ENCODE measurements around the gene CCDC201.

Gene CCDC201, protein sequence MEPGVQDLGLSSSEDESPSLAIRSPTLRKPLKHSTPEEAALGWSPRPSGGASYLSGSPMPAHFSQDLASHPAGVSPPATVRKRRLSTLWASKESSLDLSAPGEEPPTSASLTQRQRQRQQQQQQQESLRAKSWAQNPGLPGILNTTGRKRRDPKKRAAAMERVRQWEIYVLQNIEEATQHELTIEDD

DNA sequence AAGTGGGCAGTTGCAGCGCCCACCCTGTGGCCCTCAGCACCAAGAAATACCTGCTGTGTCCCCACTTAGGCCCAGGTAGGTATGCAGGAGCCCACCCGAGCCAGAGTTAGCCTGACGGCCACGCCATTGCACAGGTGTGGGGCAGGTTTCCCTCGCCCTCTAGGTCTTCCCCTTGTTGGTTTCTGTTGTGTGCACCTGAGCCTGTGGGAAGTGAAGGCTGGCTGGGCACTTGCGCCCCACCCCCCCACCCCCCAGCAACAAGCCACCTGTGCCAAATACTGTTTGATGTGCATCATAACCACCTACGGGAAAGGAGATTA is at the start of gene CCDC201:
CCDC201 (minus strand) TSS at position 48 of the 320 bp plus-strand sequence. CDS start 75 bp downstream, outside the sequence.
- DNase-seq (ENCODE audit: low spot score) = no peak

DNA sequence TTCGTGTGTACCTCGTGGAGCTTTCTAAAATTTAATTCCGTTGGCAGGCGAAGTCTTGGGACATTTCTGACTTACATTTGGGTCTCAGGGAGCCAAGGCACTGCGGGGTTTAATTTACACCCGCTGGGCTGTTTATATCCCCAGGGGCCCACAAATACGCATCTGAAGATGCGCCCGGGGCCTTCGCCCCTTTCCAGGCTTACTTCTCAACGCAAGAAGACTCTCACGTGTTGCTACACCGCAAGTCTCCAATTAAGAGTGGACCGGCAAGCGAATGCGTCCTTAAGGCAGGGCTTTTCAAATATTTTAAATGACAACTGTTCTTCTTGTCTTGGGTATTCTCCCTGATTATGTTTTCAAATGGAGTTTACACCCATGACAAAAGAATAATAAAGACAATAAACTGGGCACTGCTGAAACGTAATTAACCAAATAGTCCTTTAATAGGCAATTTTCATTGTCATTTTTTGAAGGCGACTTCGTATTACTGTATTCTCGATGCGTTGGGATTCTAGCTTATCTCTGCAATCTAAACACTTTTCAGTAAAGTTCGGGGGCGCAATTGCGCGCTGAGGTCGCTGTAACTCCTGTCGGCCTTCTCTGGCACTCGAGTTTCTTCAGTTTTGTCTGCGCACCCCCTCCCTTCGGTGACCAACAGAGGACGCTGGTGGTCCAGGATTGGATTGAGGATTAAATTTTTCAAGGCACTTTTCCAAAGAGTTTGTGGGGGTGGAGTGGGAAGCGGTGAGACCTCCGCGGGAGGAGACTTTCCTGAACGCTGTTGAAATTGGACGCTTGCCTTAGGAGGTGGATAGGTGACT is 49.0 kb upstream of the CCDC201 start:
- peak; percentile 90 for DNase-seq (ENCODE audit: low spot score)

DNA sequence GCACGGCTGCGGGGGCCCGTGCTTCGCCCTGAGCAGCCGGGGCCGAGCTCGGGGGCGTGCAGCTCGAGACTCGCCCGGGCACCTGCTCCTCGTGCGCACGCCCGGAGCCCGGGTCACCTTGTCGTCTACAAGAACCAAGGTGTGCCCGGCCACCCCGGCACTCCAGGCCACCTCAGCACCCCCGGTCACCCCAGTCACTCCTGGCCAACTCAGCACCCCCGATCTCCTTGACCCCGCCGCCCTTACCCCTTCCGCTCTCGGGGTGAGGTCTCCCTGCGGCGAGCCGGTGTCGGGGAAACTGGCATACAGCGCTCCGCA is 48.5 kb upstream of the CCDC201 start:
- no peak for DNase-seq (ENCODE audit: low spot score)

DNA sequence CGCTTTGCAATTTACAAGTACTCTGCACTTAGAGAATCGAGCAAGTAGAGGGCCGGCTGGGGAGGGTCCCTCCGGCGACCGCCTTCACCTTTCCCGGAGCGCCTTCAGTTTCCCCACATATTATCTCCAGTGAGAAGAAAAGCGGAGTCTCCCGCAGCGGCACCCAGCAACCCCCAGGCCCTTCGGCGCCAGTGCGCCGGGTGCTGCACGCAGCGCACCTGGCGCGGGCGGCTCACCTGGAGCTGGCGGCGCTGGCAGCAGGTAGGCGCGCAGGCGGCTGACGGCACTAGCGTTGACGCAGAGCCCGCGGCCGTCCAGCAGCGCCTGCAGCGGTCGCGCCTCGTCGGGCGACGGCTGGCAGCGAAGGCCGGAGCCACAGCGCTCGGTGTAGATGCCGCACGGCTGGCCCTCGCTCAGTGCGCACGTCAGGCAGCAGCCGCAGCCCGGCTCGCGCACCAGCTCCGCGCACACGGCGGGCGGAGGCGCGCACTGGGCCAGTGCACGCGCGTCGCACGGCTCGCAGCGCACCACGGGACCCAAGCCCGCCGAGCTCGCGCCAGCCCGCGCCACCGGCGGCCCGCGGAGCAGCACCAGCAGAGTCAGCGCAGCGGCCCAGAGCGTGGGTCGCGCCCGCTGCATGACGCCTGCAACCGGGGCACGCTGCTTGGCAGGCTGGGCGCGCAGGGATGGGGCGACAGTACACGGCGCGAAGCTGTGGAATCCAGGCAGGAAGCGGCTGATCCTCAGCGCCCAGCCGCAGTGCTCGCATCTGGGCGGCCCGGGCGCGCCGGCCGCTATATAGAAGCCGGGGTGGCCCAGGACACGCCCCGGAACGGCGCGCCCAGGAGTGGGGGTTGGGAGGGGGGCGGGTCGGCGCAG is 47.9 kb upstream of the CCDC201 start, which contains the start of gene IGFBP3:
IGFBP3 (minus strand) TSS at position 771 of the 879 bp plus-strand sequence; CDS start at position 639, 132 bp downstream.
- peak; percentile 85 for DNase-seq (ENCODE audit: low spot score)

DNA sequence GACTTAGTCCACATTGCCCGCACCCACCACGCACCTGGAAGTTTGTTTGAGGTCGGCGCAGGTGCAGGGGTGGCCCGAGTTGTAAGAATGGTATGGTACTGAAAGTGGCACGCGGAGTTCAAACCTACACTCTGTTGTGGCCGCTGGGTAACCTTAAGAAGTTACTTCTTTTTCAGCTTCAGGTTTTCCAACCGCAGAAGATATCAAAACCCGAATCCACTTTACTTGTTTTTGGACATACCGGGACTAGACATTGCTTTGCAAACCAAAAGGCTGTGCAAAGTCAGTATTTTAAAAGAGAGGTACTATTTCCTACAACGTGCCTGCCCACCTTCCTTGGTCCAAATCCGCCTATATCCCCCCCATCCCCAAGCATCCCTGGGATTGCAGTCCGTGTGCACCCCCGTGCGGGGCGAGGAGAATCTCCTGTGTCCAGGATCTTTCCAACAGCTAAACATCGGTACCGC is 47.1 kb upstream of the CCDC201 start:
- DNase-seq (ENCODE audit: low spot score) = peak; percentile 23

DNA sequence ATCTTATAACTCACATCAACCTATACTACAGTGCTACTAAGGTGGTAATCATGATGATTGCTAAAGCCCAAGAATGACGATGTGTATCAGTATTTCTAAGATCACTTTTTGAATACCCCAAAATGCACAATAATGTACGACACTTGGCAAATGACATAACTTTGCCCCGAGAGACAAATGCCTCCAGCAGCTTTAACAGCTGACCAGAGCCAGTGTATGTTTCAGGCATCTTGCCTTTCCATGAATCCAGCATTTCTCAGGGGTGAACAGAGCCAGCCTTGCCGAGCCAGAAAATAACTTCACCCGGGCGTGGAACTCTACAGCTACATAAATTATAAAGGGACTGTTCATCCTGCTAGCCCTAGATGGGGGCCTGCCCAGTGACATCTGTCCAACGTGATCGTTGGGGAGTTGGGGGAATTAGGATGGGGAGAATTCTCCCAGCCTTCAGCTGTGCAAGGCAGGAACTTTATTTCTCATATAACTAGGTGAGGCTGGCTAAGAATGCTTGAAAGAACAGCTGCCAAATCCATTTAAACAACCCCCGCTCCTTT is 46.4 kb upstream of the CCDC201 start:
- DNase-seq (ENCODE audit: low spot score) = peak; percentile 30

DNA sequence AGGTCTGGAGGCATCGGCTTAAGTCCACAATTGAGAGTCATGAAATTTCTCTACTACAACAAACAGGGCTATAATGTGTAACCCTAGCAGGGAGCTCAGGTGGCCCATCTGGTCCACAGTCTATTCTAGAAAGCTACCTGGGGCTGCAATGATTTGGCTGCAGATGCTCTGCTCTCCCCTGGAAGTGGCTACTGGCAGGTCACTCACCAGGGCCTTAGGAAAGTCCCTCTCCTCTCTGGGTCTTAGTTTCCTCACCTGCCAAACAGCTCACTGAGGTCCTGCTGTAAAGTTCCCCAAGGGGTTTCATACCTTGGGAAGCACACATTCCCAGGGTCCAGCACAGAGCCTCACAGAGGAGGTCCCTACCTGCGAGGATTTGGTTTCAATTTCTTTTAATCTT is 45.7 kb upstream of the CCDC201 start:
- peak; percentile 45 for DNase-seq (ENCODE audit: low spot score)

DNA sequence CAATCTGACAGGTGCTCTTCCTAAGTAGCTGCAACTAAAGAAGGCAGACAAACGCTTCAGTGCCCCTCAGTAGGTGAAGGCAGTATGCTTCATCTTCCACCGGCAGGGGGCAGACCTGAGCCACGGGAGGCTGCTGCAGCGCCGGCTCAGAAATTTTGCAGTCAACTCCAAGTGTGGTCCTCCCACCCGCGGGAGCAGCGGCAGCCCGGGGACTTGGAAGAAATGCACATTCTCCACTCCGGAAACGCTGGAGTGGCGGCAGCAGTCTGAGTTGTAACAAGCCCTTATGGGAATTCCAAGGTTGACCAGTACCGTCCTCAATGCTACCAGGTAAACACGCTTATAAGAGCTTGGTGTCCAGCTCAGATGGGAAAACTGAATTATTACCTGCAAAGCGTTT is 44.8 kb upstream of the CCDC201 start:
- DNase-seq (ENCODE audit: low spot score) = peak; percentile 86

DNA sequence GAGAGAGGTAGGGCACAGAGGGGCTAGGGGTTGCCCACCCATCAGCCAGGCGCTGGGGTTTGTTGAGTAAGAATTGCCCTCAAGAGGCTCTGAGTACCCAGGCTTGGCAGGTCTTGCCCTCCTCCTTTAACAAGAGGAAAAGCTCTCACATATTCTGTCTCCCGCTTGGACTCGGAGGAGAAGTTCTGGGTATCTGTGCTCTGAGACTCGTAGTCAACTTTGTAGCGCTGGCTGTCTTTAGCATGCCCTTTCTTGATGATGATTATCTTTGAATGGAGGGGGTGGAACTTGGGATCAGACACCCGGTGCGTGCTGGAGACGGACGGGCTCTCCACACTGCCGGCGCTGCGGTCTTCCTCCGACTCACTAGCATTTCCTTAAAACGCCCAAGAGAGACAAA is 44.2 kb upstream of the CCDC201 start:
- DNase-seq (ENCODE audit: low spot score) = peak; percentile 15

DNA sequence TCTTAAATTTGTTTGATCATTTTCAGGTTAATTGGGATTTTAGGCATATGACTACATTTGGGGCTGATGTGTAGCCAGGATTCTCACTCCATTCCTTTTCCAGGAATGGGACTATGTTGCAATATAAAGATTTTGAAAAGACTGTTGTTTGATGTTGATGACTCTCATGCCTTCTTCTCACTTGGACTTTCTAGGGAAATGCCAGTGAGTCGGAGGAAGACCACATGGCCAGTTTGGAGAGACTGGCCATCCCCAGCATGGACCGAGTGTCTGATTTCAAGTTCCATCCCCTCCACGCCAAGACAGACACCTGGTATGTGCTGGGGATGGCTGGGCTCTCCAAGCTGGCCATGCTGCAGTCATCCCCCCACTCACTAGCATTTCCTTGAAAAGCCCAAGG is 42.7 kb upstream of the CCDC201 start:
- peak; percentile 59 for DNase-seq (ENCODE audit: low spot score)

DNA sequence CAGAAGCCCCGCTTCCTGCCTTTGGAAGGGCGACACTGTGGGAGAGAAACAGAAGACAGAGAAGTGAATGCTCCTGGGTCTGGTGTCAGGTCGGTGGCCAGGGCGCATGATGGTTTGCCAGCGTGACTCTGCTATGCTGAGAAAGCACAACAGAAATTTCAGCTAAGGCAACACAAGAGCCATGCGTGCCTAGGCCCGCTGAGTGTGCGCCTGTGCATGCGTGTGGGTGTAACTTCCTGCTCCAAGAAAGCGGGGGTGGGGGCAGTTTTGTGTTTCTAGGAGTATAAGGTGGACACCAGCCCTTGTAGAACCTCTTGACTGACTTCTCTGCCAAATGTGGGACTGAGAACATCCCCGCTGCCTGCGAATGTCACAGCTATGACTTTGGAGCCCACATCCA is 42.0 kb upstream of the CCDC201 start:
- peak; percentile 33 for DNase-seq (ENCODE audit: low spot score)

DNA sequence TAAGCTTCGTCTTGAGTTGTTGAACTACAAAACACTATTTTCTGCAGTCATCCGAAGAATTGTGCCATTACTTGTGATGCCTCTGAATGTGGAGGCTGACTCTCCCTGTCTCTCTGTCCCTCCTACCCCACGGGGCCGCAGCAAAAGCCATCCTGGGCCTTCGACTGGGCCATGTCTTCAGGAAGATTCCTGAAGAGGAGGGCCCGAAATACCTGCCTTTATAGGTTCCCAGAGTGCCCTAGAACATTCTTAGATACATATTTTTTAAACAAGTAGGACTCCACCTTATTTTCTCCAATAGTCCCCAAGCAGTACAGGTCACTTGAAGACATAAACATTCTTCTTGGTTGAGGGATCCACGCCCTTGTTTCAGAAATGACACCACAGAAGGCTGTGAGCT is 40.1 kb upstream of the CCDC201 start:
- no peak for DNase-seq (ENCODE audit: low spot score)

DNA sequence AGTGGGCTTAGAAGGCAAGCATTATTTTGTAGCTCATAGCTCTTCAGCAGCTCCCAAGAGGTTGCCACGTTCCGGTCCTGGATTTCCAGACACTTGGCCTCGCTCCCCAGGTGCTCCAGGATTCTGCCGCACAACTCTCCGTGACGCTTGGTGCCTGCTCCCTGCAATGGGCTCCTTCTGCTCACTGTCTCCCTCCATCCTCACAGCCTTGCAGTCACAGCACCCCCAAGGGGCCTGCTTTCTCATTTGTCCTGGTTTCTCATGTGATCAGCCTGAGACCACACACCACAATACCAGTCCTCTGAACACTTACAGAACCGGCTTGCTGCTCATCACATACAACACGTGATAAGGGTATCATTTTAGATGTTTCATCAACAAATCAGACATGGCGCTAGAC is 38.4 kb upstream of the CCDC201 start:
- DNase-seq (ENCODE audit: low spot score) = peak; percentile 59

DNA sequence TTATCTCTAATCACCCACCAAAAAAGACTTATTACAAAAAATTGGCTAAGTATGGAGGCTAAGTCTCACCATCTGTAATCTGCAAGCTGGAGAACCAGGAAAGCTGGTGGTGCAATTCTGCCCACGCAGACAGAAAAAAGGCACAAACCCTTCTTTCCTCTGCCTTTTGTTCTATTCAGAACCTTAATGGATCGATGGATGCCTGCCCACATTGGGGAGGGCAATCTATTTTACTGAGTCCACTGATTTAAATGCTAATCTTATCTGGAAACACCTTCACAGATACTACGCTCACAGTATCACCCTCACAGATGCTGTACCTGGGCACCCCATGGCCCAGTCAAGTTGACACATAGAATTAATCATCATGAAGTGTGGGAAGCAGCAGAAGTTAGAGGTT is 38.0 kb upstream of the CCDC201 start:
- no peak for DNase-seq (ENCODE audit: low spot score)

DNA sequence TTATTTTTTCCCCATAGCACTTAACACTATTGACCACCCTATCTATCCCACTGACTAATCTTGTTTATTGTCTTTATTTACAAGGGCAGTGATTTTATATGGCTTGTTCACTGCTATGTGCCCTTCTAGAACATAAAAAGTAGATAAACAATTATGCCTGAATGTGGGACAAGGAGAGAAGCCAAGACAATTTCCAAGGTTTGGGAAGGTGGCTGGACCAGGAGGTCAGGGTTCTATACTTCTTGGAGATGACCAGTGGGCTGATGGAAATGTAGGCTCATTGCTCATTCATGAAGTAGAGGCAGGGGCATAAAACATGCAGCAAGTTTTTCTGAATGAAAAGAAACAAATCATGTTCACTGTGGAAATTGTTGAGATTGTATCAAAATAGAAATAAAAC is 36.7 kb upstream of the CCDC201 start:
- peak; percentile 55 for DNase-seq (ENCODE audit: low spot score)

DNA sequence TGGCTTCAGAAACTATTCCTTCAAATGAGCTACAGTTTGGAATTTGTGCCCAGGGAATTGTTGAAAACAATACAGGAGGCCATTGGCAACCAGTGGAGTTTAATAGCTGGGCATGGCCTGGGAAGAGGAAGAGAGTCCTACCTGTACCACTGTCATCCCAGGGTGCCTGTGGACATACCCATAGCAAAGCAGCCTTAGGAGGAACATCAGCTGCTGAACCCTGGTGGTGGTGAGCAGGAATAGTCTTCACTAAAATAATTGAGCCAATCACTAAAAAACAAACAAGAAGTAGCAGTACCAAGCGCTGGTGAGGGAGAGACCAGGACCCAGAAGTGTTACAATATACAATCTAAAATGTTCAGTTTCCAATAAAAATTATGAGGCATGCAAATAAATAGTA is 29.9 kb upstream of the CCDC201 start:
- no peak for DNase-seq (ENCODE audit: low spot score)

DNA sequence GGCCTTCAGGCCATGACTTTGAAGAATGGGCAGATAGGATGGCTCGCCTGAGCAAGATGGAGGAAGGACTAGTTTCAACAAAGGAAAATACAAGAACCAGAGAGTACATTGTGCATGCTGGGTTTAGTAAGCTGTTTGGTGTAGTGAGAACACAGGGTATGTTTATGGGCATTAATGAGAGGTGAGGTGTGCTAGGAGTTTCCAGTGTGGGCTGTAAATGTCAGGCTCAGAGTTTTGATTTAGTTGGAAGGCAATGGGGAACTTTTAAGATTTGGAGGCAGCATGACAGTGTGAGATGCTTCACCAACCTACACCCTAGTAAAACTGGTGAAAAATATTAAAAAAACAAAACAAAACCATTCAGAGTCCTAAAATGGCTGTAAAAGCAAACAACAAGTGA is 28.7 kb upstream of the CCDC201 start:
- no peak for DNase-seq (ENCODE audit: low spot score)

DNA sequence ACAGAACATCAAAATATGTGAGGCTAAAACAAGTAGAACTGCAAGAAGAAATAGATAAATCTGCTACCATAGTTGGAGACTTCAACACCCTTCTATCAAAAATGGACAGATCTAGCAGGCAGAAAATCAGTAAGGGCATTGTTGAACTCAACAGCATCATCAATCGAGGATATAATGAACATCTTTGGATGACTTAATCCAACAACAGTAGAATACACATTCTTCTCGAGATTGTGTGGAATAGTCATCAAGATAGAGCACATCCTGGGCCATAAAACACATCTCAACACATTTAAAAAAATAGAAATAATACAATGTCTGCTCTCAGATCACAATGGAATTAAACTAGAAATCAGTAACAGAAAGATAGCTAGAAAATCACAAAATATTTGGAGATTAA is 25.3 kb upstream of the CCDC201 start:
- no peak for DNase-seq (ENCODE audit: low spot score)

DNA sequence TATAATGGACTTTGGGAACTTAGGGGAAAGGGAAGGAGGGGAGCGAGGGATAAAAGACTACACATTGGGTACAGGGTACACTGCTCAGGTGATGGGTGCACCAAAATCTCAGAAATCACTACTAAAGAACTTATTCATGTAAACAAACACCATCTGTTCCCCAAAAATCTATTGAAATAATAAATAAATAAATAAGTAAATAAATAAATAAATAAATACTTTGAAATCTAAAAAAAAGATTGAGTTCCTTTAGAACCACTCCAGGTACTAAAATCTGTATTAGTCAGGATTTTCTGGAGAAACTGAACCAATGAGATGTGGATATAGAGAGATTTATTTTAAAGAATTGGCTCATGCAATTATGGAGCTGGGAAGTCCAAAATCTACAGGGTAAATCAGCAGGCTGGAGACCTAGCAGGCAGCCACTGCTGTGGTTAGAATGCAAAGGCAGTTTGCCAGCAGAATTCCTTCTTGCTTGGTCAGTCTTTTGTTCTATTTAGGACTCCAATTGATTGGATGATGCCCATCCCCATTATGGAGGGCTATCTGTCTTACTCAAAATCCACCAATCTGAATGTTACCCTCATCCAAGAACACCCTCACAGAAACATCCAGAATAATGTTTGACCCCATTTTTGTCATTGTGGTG is 24.3 kb upstream of the CCDC201 start:
- DNase-seq (ENCODE audit: low spot score) = peak; percentile 75

DNA sequence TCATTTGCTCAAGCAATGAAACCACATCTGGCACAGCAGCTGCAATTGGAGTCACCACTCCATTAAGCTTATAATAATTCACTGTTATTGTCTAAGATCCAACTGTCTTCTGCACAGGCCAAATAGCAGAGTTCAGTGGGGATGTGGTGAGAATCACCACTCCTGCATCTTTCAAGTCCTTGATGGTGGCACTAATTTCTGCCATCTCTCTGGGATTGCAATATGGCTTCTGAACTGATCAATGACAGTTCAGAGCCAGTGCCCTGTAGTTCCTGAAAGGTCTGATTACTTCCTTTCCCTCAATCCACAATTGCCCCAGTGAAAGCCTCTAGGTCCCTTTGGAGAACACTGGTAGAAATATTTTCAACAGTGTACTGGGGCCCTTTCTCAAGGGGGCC is 21.8 kb upstream of the CCDC201 start:
- DNase-seq (ENCODE audit: low spot score) = no peak

DNA sequence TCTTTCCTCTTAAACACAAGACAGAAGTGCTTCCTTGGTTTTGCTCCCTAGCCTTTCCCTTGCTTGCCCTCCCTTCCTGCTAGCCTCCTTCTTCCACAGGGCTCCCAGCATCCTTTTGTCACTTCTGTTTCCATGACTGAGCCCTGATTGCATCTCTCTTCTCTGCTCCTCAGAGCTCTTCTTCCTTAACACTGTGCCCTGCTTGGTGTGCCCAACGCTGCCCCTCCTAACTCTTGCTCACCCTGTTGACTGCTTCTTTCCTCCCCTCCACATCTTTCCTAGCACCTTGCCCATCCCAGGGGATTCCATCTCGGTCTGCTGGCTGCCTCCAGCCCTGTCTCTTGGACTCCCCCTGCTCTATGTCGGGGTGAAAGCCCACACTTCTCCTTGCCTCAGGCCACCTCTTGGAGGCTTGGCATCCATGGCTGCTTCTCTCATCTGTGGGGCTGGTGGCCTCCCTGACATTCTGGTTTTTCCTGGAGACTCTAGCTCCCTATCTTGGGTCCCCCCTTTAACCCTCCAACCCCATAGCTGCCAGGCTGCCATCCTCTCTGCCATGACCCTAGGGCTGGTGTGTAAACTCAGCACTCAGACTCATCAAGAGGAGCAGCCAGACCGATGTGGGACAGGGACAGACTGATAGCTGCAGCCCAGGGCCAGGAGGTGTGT is 21.2 kb upstream of the CCDC201 start:
- DNase-seq (ENCODE audit: low spot score) = no peak

Measured in kidney tubule cell (primary cell).